HFF-Myc (cell line): Measurements from ENCODE around the gene CDH18.
A peak's percentile ranks its signal among the peaks of the same experiment; 100 is the strongest.

Experiments used
- DNase-seq: peaks from one replicate; pipeline ENCODE4 v3.0.0-alpha.2; 2011; ENCODE audit warnings: low read depth; ENCODE audit errors: extremely low read depth
- H3K4me3 ChIP-seq: replicated peaks from 2 replicates; pipeline ENCODE4 v1.5.1; 2011; ENCODE audit warnings: low read depth, mild to moderate bottlenecking, control low read depth, low read length
- TF ChIP-seq, protein P1 (sequence below): IDR thresholded peaks from 2 replicates; pipeline ENCODE4 v1.5.1; 2012; ENCODE audit warnings: mild to moderate bottlenecking, low read depth, low read length, control low read depth; ENCODE audit errors: missing control alignments

CDH18 gene

DNA sequence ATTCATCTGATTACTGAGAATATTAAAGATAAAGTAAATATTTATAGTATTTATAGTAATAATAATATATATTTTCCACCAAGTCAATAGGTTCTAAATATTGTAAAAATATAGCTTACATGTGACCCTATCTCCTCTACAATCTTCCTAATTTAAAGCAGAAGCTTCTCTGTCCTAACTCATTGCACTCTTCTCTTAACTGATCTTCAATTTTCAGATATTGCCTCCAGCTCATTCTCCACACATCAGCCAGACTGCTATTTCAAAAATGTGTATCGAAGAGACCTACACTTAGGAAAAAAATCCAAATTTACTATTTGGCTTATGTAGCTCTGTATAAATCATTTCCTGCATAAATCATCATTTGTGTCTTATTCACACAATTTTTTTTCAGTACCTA is 47.8 kb downstream of the CDH18 start:
- H3K4me3 ChIP-seq: no peak overlapping the region
- DNase-seq: no peak
- TF ChIP-seq, protein P1, sequence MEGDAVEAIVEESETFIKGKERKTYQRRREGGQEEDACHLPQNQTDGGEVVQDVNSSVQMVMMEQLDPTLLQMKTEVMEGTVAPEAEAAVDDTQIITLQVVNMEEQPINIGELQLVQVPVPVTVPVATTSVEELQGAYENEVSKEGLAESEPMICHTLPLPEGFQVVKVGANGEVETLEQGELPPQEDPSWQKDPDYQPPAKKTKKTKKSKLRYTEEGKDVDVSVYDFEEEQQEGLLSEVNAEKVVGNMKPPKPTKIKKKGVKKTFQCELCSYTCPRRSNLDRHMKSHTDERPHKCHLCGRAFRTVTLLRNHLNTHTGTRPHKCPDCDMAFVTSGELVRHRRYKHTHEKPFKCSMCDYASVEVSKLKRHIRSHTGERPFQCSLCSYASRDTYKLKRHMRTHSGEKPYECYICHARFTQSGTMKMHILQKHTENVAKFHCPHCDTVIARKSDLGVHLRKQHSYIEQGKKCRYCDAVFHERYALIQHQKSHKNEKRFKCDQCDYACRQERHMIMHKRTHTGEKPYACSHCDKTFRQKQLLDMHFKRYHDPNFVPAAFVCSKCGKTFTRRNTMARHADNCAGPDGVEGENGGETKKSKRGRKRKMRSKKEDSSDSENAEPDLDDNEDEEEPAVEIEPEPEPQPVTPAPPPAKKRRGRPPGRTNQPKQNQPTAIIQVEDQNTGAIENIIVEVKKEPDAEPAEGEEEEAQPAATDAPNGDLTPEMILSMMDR: no peak

DNA sequence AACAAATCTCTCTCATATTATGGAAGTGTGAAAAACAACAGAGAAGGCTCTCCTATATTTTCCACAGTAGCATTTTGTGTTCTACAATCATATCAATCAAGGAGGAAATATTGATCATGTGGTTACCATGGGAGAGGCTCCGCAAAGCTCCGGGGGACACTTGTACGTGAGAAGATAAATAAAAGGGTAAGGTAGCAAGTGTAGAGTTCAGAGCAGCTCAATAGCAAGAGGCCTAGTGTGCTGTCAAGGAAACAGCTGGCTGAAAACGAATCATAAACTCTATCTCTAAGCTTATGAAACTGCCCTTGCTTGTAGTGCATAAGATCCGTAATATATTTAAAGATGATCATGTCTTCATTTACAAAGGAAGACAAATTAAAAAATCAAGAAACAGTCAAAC is 57.5 kb downstream of the CDH18 start:
- TF ChIP-seq, protein P1: no peak
- H3K4me3 ChIP-seq: no peak overlapping the region
- no peak for DNase-seq

- DNase-seq: peak; percentile 27
- H3K4me3 ChIP-seq: no peak overlapping the region
- TF ChIP-seq, protein P1: no peak
Measured at GRCh38 chr5:19928562-19929421, 59.2 kb downstream of the CDH18 start.

DNA sequence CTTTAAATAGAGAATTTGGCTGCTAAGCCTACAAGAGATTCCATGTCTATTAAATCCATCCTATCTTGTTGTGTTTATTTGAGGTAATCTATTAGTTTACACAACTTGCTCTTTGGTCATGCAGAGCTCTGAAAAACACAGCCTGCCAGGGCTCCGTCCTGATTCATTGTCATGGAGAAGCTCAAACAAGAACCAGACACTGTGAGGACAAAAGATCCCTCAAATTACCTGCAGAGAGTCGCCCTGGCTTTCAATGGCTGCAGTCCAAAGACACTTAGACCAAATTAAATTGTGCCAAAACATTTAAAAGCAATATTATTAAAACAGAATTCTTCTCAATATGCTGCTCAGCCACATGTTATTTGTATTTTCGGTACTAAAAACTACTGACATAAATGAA is 60.1 kb downstream of the CDH18 start:
- no peak for DNase-seq
- no peak overlapping the region for H3K4me3 ChIP-seq
- TF ChIP-seq, protein P1: no peak

DNA sequence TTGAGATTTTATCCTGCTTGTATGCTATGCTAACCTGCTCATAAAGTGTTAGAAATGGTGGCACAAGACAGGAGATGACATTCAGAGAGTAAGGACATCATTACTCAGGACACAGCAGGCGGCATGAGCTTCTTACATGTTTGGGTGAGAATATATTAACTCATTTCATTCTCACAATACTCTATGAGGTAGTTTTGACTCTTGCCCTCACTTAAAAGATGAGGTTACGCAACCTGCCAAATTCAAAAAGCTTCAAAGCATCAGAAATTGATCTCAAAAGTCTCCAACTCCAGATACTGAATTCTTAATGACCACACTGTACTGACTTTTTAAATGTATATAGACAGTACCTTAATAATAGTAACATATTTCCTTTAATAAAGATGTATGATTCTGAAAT is 60.8 kb downstream of the CDH18 start:
- DNase-seq: no peak
- TF ChIP-seq, protein P1: no peak
- H3K4me3 ChIP-seq: no peak overlapping the region

- TF ChIP-seq, protein P1: no peak
- no peak for DNase-seq
- no peak overlapping the region for H3K4me3 ChIP-seq
Measured at GRCh38 chr5:19923742-19924141, 64.3 kb downstream of the CDH18 start.

GRCh38 chr5:19920761-19921160 is 67.2 kb downstream of the CDH18 start:
- TF ChIP-seq, protein P1: no peak
- no peak for DNase-seq
- no peak overlapping the region for H3K4me3 ChIP-seq
